GM19455 (cell line): ENCODE results near the gene AMH.

Source experiments
- ATAC-seq: cut with Tn5 transposase; IDR thresholded peaks from one replicate; pipeline ENCODE4 v1.9.1; 2021; ENCODE audit not compliant: unreplicated experiment

AMH gene

GRCh38 chr19:2221250-2221831 lies 27.8 kb upstream of the AMH start:
- ATAC-seq = no peak

GRCh38 chr19:2221918-2222317 lies 27.2 kb upstream of the AMH start:
- ATAC-seq = no peak

- ATAC-seq = no peak
Observed at GRCh38 chr19:2223391-2223790, 25.7 kb upstream of the AMH start.

- ATAC-seq = no peak
Observed at GRCh38 chr19:2223959-2224358, 25.2 kb upstream of the AMH start.

- ATAC-seq = no peak
Observed at GRCh38 chr19:2224754-2225349, 24.3 kb upstream of the AMH start.

GRCh38 chr19:2225415-2226050 lies 23.6 kb upstream of the AMH start:
- no peak for ATAC-seq

GRCh38 chr19:2226051-2226839 lies 22.9 kb upstream of the AMH start:
- ATAC-seq = no peak

GRCh38 chr19:2226840-2227360 lies 22.2 kb upstream of the AMH start:
- no peak for ATAC-seq

GRCh38 chr19:2227415-2228156 lies 21.5 kb upstream of the AMH start:
- no peak for ATAC-seq

GRCh38 chr19:2228157-2229030 lies 20.7 kb upstream of the AMH start:
- no peak for ATAC-seq

- no peak for ATAC-seq
Observed at GRCh38 chr19:2229103-2230032, 19.8 kb upstream of the AMH start.

- no peak for ATAC-seq
Observed at GRCh38 chr19:2230033-2230531, 19.0 kb upstream of the AMH start.

- no peak for ATAC-seq
Observed at GRCh38 chr19:2230807-2231533, 18.2 kb upstream of the AMH start.

GRCh38 chr19:2231621-2232221 lies 17.4 kb upstream of the AMH start:
- no peak for ATAC-seq

GRCh38 chr19:2232286-2233151 lies 16.6 kb upstream of the AMH start:
- ATAC-seq = no peak

GRCh38 chr19:2233601-2234280 lies 15.4 kb upstream of the AMH start:
- no peak for ATAC-seq
